ENCODE data around the gene TMEM26. TPM values are rescaled to one million over a fixed set of nuclear protein-coding genes. Genes with fewer than 3 reads are reported as not detected.

Gene TMEM26
- total RNA-seq, 6 experiments from 2014 or later = 0.42 to 3.8 (median 0.77) TPM

DNA sequence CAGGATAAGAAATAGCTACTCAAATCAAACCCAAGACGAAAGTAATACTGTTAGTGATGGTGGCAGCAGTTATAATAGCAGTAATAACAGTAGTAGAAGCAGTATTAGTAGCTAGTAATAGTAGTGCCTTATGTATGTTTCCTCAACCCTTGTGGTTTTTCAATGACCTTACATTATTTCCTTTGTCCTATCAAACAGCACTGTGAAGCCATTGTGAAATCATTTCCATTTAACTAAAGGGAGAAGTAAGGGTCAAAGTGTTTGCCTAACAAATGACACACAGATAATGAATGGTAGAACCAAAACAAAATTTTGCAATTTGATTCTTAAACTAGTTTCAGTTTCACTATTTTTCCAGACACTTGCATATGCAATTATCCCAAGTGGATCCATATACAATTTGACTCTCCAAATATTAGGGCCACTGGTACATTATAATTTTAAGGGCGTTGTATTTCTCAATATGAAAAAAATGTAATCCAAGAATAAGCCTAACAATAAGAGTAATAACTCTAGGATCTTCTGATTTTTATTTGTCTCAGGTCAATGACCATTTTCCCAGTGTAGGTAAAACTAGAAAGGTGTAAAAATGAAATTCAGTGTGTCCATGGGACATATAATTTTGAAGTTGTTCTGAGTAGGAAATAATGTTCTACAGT, 33.7 kb upstream of the TMEM26 start:
- ATAC-seq (peak; percentile 79 to 93 (median 87)), DNase-seq (no peak)
- WGBS (ENCODE audit: insufficient coverage, low coverage, low lambda C conversion rate, missing lambda C conversion rate) = 40% methylated on average over 2 of the region's 2 CpGs
- H3K9me3 ChIP-seq = no peaks in the 10 kb centered on the region
- H3K4me1 ChIP-seq = no peaks in the 10 kb centered on the region
- no peak overlapping the region for H3K4me3 ChIP-seq
- TF ChIP-seq POLR2A (IDR thresholded peaks at IDR 0.05) = no peak
- TF ChIP-seq, protein P1, sequence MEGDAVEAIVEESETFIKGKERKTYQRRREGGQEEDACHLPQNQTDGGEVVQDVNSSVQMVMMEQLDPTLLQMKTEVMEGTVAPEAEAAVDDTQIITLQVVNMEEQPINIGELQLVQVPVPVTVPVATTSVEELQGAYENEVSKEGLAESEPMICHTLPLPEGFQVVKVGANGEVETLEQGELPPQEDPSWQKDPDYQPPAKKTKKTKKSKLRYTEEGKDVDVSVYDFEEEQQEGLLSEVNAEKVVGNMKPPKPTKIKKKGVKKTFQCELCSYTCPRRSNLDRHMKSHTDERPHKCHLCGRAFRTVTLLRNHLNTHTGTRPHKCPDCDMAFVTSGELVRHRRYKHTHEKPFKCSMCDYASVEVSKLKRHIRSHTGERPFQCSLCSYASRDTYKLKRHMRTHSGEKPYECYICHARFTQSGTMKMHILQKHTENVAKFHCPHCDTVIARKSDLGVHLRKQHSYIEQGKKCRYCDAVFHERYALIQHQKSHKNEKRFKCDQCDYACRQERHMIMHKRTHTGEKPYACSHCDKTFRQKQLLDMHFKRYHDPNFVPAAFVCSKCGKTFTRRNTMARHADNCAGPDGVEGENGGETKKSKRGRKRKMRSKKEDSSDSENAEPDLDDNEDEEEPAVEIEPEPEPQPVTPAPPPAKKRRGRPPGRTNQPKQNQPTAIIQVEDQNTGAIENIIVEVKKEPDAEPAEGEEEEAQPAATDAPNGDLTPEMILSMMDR (IDR thresholded peaks at IDR 0.05) = no peak
- no peaks in the 10 kb centered on the region for H3K36me3 ChIP-seq
- H3K27ac ChIP-seq = no peak overlapping the region
- intact Hi-C loops (cut with DNase I) = no loop called here
- no peaks in the 10 kb centered on the region for H3K27me3 ChIP-seq

DNA sequence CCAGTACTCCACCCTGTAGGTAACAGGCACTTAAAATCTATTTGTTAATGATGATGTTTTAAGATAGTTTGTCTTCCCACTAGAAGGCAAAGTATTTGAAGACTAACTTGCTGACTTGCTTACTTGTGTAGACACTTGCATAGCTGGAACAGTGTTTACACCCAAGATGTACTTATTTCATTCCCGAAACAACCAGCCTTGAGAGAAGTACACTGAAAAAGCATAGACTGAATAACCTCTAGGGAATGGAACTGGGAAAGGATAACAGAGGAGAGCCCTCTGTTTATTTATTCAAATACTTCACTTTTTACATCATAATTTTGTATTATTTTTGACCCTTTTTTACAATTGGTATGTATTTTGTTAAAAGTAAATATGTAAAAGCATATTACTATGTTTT, 33.1 kb upstream of the TMEM26 start:
- ATAC-seq (no peak), DNase-seq (no peak)
- 64% methylated on average over 1 of the region's 1 CpG for WGBS (ENCODE audit: insufficient coverage, low coverage, low lambda C conversion rate, missing lambda C conversion rate)
- H3K9me3 ChIP-seq = no peaks in the 10 kb centered on the region
- no peaks in the 10 kb centered on the region for H3K36me3 ChIP-seq
- H3K4me3 ChIP-seq = no peak overlapping the region
- H3K4me1 ChIP-seq = no peaks in the 10 kb centered on the region
- no peak overlapping the region for H3K27ac ChIP-seq
- H3K27me3 ChIP-seq = no peaks in the 10 kb centered on the region
- intact Hi-C loops (cut with DNase I) = no loop called here
- TF ChIP-seq, protein P1 (IDR thresholded peaks at IDR 0.05) = no peak
- TF ChIP-seq POLR2A (IDR thresholded peaks at IDR 0.05) = no peak

DNA sequence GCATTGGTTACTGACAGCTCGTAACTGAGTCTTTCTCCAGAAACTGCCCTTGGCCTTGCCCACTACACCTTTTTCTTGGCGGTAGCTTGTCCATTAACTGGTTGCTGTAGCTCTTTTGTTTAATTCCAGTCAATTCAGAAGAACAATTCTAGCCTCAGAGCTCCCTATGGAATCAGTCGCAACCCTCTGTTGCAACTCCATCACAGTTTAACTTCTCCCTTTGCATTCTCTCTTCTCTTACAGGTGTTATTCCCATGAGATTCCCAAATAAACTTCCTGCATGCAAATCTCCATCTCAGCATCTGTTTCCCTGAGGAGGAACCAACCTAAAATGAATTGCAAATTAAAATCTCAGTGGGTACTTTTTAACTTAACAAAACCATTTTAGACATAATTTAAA, 28.4 kb upstream of the TMEM26 start:
- no peaks in the 10 kb centered on the region for H3K27me3 ChIP-seq
- H3K4me1 ChIP-seq = no peaks in the 10 kb centered on the region
- ATAC-seq (no peak), DNase-seq (no peak)
- TF ChIP-seq POLR2A (IDR thresholded peaks at IDR 0.05) = no peak
- TF ChIP-seq, protein P1 (IDR thresholded peaks at IDR 0.05) = no peak
- no peak overlapping the region for H3K27ac ChIP-seq
- H3K4me3 ChIP-seq = no peak overlapping the region
- no peaks in the 10 kb centered on the region for H3K36me3 ChIP-seq
- no peaks in the 10 kb centered on the region for H3K9me3 ChIP-seq
- intact Hi-C loops (cut with DNase I) = no loop called here
- WGBS (ENCODE audit: insufficient coverage, low coverage, low lambda C conversion rate, missing lambda C conversion rate) = 19% methylated on average over 3 of the region's 3 CpGs

DNA sequence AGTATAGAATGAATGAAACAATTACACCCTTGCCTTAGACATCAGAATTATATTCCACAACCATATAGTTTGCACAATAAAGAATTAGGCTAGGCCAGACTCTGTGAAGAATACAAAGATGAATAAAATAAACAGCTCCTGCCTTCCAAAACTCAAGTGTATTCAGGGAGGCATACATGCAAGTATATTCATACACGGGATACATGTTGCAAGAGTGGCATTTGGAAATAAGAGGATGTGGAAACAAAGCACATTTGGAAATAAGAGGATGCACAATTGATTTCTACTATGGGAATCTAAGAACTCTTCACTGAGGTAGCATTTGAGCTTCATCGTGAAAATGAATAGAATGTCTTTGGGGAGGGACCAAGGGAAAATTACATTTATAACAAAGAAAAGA, 27.0 kb upstream of the TMEM26 start:
- H3K4me1 ChIP-seq = no peaks in the 10 kb centered on the region
- intact Hi-C loops (cut with DNase I) = no loop called here
- DNase-seq = no peak
- no peak for ATAC-seq
- no peak overlapping the region for H3K27ac ChIP-seq
- no peak for TF ChIP-seq POLR2A (IDR thresholded peaks at IDR 0.05)
- TF ChIP-seq, protein P1 (IDR thresholded peaks at IDR 0.05) = no peak
- H3K4me3 ChIP-seq = no peak overlapping the region
- no peaks in the 10 kb centered on the region for H3K27me3 ChIP-seq
- H3K9me3 ChIP-seq = no peaks in the 10 kb centered on the region
- H3K36me3 ChIP-seq = no peaks in the 10 kb centered on the region
- WGBS (ENCODE audit: insufficient coverage, low coverage, low lambda C conversion rate, missing lambda C conversion rate) = 18% methylated on average over 2 of the region's 2 CpGs

All from right lobe of liver (tissue), 6 donors.